HG03045 (cell line): ENCODE results near the gene RNF220.

Source experiments
- ATAC-seq: cut with Tn5 transposase; IDR thresholded peaks from one replicate; pipeline ENCODE4 v1.9.1; 2021; ENCODE audit warnings: mild to moderate bottlenecking, moderate library complexity; ENCODE audit not compliant: unreplicated experiment

Gene RNF220

GRCh38 chr1:44605914-44606615 lies 201.0 kb downstream of the RNF220 start:
- ATAC-seq: no peak

DNA sequence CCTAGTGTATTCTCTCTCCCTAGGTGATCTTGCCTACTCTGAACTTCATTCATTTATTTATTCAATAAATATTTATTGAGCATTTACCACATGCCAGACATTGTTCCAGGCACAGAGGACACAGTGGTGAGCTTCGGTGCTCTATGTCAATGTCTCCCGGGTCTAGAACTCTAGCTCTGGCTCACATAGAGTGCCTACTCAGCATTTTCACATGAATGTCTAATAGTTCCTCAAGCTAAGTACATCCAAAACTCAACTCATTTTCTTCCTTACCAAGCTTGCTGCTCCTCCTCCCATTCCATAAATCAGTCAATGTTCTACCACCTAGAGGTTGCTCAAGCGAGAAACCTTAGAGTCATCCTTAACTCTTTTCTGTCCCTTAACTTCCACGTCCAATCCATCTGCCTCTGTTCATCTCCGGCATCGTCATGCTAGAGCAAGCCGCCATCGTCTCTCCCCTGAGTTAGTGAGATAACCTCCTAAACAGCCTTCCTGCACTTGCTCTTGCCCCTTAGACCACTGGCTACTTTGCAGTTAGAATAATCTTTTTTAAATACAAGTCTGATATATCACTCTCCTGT lies 201.7 kb downstream of the RNF220 start:
- no peak for ATAC-seq

- no peak for ATAC-seq
Observed at GRCh38 chr1:44608141-44608540, 203.1 kb downstream of the RNF220 start.

DNA sequence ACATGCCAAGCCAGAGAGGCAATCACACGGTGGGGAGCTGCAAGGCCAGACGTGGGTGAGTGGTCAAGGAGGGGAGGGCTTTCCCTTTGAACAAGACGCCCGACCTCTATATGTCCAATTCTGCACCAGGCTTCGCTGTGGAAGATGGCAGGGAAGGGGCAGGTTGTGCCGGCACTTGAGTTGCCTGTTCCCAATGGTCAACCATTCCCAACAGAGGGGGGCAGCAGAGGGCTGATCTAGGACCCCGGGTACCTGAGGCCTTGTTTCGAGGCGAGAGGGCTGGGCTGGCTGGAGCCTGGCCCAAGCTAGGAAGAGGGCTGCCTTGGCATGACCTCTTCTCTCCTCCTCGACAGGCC lies 204.3 kb downstream of the RNF220 start:
- no peak for ATAC-seq

DNA sequence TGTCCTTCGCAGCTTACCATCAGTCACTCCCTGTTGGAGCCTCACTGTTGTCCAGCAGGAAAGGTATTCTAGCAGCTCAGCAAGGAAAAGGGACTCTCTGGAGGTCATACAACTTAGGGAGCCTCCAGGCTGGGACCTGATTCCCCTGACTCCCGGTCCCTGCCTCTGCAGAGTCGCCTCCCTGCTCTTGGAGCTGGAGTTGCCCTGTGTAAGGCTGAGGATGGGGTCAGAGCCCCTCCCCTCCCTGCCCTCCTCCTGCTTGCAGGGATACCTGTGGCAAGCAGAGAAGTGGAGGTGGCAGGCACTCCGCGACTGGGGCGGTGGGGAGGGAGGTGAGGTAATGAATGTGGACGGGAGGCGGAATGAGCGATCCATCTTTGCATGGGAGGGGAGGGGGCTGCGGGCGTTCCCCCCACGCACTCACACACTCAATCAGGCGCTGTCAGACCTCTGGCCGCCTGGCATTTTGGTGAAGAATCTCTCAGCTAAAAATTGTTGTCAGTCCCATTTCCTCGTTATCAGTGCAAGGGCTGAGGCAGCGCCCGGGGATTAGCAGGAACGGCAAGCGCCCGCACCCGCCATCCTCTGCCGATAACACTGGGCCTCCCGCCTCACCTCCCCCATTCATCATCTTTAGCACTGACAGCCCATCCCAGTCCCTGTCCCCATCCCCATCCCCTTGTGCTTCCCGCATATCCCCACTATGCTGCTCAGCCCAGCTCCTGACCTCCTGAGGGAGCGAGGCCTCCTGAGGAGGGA lies 204.9 kb downstream of the RNF220 start:
- no peak for ATAC-seq

GRCh38 chr1:44610527-44611148 lies 205.6 kb downstream of the RNF220 start:
- ATAC-seq: no peak

GRCh38 chr1:44611419-44611818 lies 206.4 kb downstream of the RNF220 start:
- no peak for ATAC-seq

- ATAC-seq: no peak
Observed at GRCh38 chr1:44611866-44612265, 206.8 kb downstream of the RNF220 start.

- ATAC-seq: no peak
Observed at GRCh38 chr1:44613941-44614340, 208.9 kb downstream of the RNF220 start.

DNA sequence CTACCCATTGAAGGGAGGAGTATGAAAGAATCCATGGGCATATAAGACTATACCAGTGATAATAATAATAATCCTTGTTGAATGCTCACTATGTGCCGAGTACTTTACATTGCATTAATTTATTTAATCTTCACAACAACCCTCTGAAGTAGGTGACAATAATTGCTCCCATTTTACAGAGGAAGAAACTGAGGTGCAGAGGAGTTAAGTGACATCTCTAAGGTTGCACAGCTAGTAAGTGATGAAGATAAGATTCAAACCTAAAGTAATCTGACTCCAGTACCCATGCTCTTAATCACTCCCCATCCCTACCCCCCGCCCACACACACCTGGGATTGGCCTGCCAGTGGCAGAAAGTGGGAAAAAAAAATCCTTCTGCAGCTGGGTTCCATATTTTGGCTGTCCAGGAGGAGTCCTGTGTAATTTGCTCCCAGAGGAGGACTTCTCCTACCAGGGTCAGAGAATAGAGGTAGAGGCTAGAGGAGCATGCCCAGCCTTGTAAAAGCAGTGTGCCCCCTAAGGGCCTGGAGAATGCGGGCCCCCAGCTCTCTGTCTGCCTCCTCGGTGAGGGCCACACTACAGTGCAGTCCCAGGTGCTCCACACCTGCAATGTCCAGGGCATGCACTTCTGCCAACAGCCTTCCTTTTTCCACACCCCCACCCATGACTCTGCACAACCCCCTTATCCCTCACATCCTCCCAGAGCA lies 211.4 kb downstream of the RNF220 start:
- no peak for ATAC-seq

- ATAC-seq: no peak
Observed at GRCh38 chr1:44616991-44617702, 212.1 kb downstream of the RNF220 start.

- no peak for ATAC-seq
Observed at GRCh38 chr1:44617703-44618029, 212.6 kb downstream of the RNF220 start.

DNA sequence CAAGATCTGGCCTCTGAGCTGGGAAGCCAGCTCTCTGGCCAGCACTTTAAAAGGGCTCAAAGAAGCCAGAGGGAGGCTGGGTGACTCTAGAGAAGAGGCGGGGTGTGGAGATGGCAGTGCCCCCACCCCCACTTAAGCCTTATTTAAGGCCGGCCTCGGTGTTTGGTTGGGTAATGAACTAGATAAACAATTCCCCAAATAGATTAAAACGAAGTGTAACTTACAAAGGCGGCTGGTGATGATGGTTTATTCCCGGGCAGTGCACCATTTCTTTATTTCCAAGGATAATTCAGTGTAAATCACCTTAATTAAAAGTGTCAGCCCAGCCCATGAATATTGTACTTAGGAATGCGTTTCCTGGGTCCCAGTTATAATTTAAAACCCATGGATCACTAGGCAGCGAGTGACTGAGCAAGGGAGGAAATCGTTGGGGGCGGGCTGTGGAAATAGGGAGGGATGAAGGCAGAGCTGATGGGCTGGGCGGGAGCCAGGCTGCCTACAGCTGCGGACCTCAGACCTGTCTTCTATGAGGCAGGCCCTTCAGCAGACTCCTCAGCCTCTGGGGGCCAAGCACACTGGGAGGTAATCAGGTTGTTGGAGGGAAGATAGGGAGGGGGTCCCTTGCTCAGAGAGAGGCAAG lies 214.3 kb downstream of the RNF220 start:
- no peak for ATAC-seq

DNA sequence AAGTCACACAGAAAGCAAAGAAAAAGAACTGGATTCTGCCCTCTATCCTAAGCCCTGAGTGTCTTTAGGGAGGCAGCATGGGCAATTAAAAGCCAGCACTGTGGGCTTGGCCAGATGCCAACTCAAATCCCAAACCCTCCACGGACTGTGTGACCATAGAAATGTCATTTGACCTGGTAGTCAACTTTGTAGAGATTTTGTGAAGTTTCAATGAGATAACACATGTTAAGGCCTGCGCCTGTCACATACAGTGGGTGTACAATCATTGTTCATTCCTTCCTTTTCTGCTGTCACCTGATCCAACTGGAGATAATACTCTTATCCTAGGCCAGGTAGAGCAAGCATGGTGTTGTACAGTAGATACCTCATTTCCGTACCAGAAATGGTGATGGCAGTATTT lies 215.0 kb downstream of the RNF220 start:
- ATAC-seq: no peak

- no peak for ATAC-seq
Observed at GRCh38 chr1:44621841-44622286, 216.8 kb downstream of the RNF220 start.

- ATAC-seq: no peak
Observed at GRCh38 chr1:44624268-44624901, 219.3 kb downstream of the RNF220 start.

DNA sequence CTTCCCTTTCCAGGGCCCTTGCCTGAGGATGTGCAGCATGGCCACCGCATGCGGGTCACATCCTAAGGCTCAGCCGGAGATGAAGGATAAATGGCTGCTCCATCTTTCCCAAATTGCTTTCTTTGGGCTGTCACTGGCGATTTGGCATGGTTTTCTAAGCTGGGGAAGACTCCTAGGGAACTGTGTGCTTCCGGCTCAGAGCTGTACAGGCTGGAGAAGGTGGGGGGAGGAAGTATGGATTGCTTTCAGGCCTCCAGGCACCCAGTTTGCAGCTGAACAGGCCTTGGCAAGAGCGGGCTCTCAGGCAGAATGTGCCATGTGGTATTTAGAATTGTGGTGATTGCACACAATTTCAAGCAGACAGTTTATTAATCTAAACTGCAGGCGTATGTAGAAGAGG lies 220.3 kb downstream of the RNF220 start:
- ATAC-seq: no peak

DNA sequence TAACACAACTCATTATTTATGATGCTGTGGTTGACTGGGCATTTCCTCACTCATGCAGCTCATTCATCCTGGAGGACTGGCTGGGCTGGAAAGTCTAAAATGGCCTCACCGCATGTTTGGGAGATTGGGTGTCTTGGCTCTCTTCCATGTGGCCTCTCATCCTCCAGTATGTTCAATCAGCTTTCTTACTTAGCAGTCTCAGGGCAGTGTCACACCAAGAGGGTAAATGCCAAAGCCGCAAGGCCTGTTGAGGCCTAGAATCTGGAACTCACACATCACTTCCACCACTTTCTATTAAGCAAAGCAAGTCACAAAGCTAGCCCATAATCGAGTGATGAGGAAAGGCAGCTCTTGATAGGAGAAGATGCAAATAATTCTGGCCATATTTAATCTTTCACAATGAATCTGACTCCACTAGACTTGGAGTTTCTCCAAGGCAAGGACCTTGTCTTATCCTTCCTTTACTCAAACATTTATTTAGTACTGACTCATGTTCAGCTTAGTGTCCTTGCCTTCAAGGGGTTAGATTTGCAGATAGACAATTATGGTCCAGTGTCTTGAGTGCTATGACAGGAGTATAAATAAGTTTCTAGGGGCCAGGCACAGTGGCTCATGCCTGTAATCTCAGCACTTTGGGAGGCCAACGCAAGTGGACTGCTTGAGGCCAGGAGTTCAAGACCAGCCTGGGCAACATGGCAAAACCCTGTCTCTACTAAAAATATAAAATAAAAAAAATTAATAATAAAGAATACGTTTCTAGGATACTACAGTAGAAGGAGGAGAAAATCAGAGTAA lies 224.1 kb downstream of the RNF220 start:
- ATAC-seq: no peak

- ATAC-seq: no peak
Observed at GRCh38 chr1:44630116-44630515, 225.1 kb downstream of the RNF220 start.
